ENCODE results near the gene RANGRF.

DNA sequence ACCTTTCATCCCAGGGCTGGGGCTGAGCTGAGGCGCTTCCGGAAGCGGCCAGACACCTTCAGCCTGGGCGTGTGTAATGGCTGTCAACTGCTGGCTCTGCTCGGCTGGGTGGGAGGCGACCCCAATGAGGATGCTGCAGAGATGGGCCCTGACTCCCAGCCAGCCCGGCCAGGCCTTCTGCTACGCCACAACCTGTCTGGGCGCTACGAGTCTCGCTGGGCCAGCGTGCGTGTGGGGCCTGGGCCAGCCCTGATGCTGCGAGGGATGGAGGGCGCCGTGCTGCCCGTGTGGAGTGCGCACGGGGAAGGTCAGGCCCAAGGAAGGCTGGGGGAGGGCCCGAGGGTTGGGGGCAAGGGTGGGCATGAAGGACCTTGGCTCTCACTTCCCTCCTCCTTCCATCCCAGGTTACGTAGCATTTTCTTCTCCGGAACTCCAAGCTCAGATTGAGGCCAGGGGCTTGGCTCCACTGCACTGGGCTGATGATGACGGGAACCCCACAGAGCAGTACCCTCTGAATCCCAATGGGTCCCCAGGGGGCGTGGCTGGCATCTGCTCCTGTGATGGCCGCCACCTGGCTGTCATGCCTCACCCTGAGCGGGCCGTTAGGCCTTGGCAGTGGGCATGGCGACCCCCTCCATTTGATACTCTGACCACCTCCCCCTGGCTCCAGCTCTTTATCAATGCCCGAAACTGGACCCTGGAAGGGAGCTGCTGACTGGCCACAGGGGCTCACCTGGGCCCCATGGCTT lies 19.7 kb upstream of the RANGRF start:
- TF ChIP-seq SUZ12 (IDR thresholded peaks at IDR 0.05; ENCODE audit: extremely low read depth, insufficient read depth, insufficient read length) = no peak
- TF ChIP-seq ZNF274 (IDR thresholded peaks at IDR 0.05; ENCODE audit: low read depth, low read length) = no peak
- TF ChIP-seq YY1 (IDR thresholded peaks at IDR 0.05; ENCODE audit: insufficient read depth, insufficient read length) = no peak
